HCT116 (cell line): ENCODE data around the gene CA11. TPM values are rescaled to one million over a fixed set of nuclear protein-coding genes. Genes with fewer than 3 reads are reported as not detected.

Experiments
- ATAC-seq: fragments of 200-7000 bp; cut with Tn5 transposase; 2 replicates; pipeline ENCODE4 v1.9.1; 2020; ENCODE audit warnings: mild to moderate bottlenecking, moderate library complexity
- BruUV-seq: library from RNA; stranded (reverse); fragments of 400-500 nt; replicated peaks from 2 replicates; lab custom pipeline; 2021; lab: Mats Ljungman, UMichigan
- CTCF ChIA-PET: fragments of 300-600 bp; sonication (Branson Sonifier 250); formaldehyde crosslinking; loops from one replicate; lab custom pipeline; 2021; ENCODE audit warnings: antibody characterized with exemption; lab: Charles Lee
- POLR2A ChIA-PET: fragments of 300-600, 350-600 bp; sonication (Branson Sonifier 250); formaldehyde crosslinking; loops from one replicate; lab custom pipeline; 2021; ENCODE audit warnings: antibody characterized with exemption; lab: Charles Lee
- RAD21 ChIA-PET, 2 experiments: fragments of 300-600 bp; sonication (Branson Sonifier 250); formaldehyde crosslinking; loops; one replicate each; lab custom pipeline; 2023; ENCODE audit warnings: low total read pairs in 2 of 2; ENCODE audit not compliant: uncharacterized antibody in 2 of 2, unreplicated experiment in 2 of 2, low non-redundant PET in 1 of 2; lab: Charles Lee
- DNase-seq: peaks from one replicate; pipeline ENCODE4 v3.0.0-alpha.2; 2010; ENCODE audit warnings: low read depth, low spot score
- H2AFZ ChIP-seq: fragments of 200-600 bp; shearing (Covaris generic), sonication (generic); 2 replicates; pipeline ENCODE4 v1.6.1; 2017; ENCODE audit warnings: low read depth, mixed run types, mixed read lengths, antibody characterized with exemption, low read length; ENCODE audit not compliant: poor library complexity, severe bottlenecking
- H3K27ac ChIP-seq: 2 replicates; pipeline ENCODE4 v1.5.1; 2012; ENCODE audit warnings: low read depth, low read length
- H3K27me3 ChIP-seq: fragments of 200-600 bp; sonication (generic); 2 replicates; pipeline ENCODE4 v1.6.1; 2016; ENCODE audit warnings: mixed run types, low read length, mixed read lengths; ENCODE audit not compliant: insufficient read depth
- H3K36me3 ChIP-seq, 2 experiments: fragments of 200-500 bp in 1 of 2; fragments of 200-600 bp in 1 of 2; sonication (Bioruptor generic) in 1 of 2; sonication (generic) in 1 of 2; 2 replicates each; pipeline versions ENCODE4 v1.5.1 to v1.6.1; 2014 to 2016; ENCODE audit warnings: low read length in 2 of 2, inconsistent platforms in 1 of 2, mixed read lengths in 1 of 2, mixed run types in 1 of 2; ENCODE audit not compliant: insufficient read depth in 2 of 2, control insufficient read depth in 1 of 2
- H3K4me1 ChIP-seq, 2 experiments: fragments of 200-600 bp in 1 of 2; sonication (generic) in 1 of 2; 2 replicates each; pipeline versions ENCODE4 v1.5.1 to v1.6.1; 2012 to 2017; ENCODE audit warnings: low read length in 2 of 2, inconsistent platforms in 1 of 2, mild to moderate bottlenecking in 1 of 2, mixed read lengths in 1 of 2, mixed run types in 1 of 2, moderate library complexity in 1 of 2; ENCODE audit not compliant: insufficient read depth in 2 of 2, control insufficient read depth in 1 of 2
- H3K4me2 ChIP-seq: fragments of 200-600 bp; sonication (generic); 2 replicates; pipeline ENCODE4 v1.6.1; 2017; ENCODE audit warnings: mixed run types, low read length, mixed read lengths
- H3K4me3 ChIP-seq, 2 experiments: fragments of 200-600 bp in 1 of 2; sonication (generic) in 1 of 2; replicated peaks in 1 of 2; 2 replicates each; pipeline ENCODE4 v1.5.1; 2011 to 2016; ENCODE audit warnings: low read length in 2 of 2, control low read depth in 1 of 2, low read depth in 1 of 2, mild to moderate bottlenecking in 1 of 2, mixed read lengths in 1 of 2, mixed run types in 1 of 2
- H3K79me2 ChIP-seq: fragments of 200-600 bp; sonication (generic); 2 replicates; pipeline ENCODE4 v1.6.1; 2017; ENCODE audit warnings: mild to moderate bottlenecking, mixed run types, low read length, moderate library complexity, mixed read lengths; ENCODE audit not compliant: insufficient read depth
- H3K9ac ChIP-seq: fragments of 200-600 bp; sonication (generic); 2 replicates; pipeline ENCODE4 v1.6.1; 2016; ENCODE audit warnings: low read length, mixed read lengths
- H3K9me2 ChIP-seq: fragments of 200-600 bp; sonication (generic), shearing (Covaris generic); 2 replicates; pipeline ENCODE4 v1.6.1; 2017; ENCODE audit warnings: mixed run types, mild to moderate bottlenecking, moderate library complexity; ENCODE audit not compliant: insufficient read depth
- H3K9me3 ChIP-seq, 2 experiments: fragments of 200-500 bp in 1 of 2; fragments of 200-600 bp in 1 of 2; sonication (Bioruptor generic) in 1 of 2; sonication (generic) in 1 of 2; 2 replicates each; pipeline ENCODE4 v1.6.1; 2014 to 2017; ENCODE audit warnings: low read length in 2 of 2, mixed read lengths in 2 of 2, inconsistent platforms in 1 of 2, low read depth in 1 of 2, mild to moderate bottlenecking in 1 of 2, mixed run types in 1 of 2, moderate library complexity in 1 of 2; ENCODE audit not compliant: control insufficient read depth in 1 of 2, insufficient read depth in 1 of 2
- H4K20me1 ChIP-seq: fragments of 200-600 bp; sonication (generic), shearing (Covaris generic); 2 replicates; pipeline ENCODE4 v1.6.1; 2017; ENCODE audit warnings: mixed run types, mild to moderate bottlenecking, moderate library complexity; ENCODE audit not compliant: insufficient read depth
- CBX3 ChIP-seq: IDR thresholded peaks from 2 replicates; pipeline ENCODE4 v1.6.1; 2012; ENCODE audit warnings: low read depth
- CEBPB ChIP-seq: IDR thresholded peaks from 2 replicates; pipeline ENCODE4 v1.6.1; 2012; ENCODE audit warnings: low read depth
- EGR1 ChIP-seq: IDR thresholded peaks from 2 replicates; pipeline ENCODE4 v1.6.1; 2012; ENCODE audit warnings: low read depth
- EZH2 ChIP-seq: fragments of 200-600 bp; sonication (generic); IDR thresholded peaks from 2 replicates; pipeline ENCODE4 v1.6.1; 2017; ENCODE audit warnings: antibody characterized with exemption, mixed run types
- EZH2phosphoT487 ChIP-seq: fragments of 200-600 bp; IDR thresholded peaks from 2 replicates; pipeline ENCODE4 v1.6.1; 2018; ENCODE audit warnings: antibody characterized with exemption, borderline replicate concordance
- POLR2AphosphoS5 ChIP-seq: IDR thresholded peaks from 2 replicates; pipeline ENCODE4 v1.6.1; 2011; ENCODE audit warnings: mild to moderate bottlenecking, low read depth, low read length, moderate library complexity
- SRF ChIP-seq: IDR thresholded peaks from 2 replicates; pipeline ENCODE4 v1.6.1; 2012; ENCODE audit warnings: low read depth
- YY1 ChIP-seq: IDR thresholded peaks from 2 replicates; pipeline ENCODE4 v1.6.1; 2011; ENCODE audit warnings: low read length, low read depth, moderate library complexity, mild to moderate bottlenecking; ENCODE audit not compliant: insufficient replicate concordance; ENCODE audit errors: extremely low read depth
- intact Hi-C: fragments of 100-400 bp; cut with micrococcal nuclease; formaldehyde crosslinking; loops from 2 replicates; pipeline ENCODE4 v1.10.0; 2022
- total RNA-seq: library from RNA; stranded (reverse); gene quantifications from one replicate; pipeline ENCODE4 v1.2.1, GENCODE V29; 2021; ENCODE audit not compliant: unreplicated experiment

The CA11 gene
- total RNA-seq, 1 experiment from 2014 or later: 29.6 TPM

- TF ChIP-seq EZH2phosphoT487 (no peak), CBX3 (no peak), POLR2AphosphoS5 (peak; percentile 95), EGR1 (no peak), YY1 (peak; percentile 34)
Observed at GRCh38 chr19:48629599-48630295, 16.2 kb downstream of the CA11 start (continued).

DNA sequence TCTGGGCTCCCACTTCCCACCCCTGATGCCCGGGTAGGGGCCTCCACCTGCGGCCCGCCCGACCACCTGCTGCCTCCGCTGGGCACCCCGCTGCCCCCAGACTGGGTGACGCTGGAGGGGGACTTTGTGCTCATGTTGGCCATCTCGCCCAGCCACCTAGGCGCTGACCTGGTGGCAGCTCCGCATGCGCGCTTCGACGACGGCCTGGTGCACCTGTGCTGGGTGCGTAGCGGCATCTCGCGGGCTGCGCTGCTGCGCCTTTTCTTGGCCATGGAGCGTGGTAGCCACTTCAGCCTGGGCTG is 16.7 kb downstream of the CA11 start:
- ChIA-PET POLR2A (interaction anchor here (1.3 to 1.7 kb wide), 4 partner anchors 9 to 16 kb away, joined by 5 to 22 read pairs (median 8); partner anchors contain the start of genes CA11, RPL18 and SPHK2), RAD21 (no interaction called here), CTCF (no interaction called here)
- no peak overlapping the region for H3K4me3 ChIP-seq
- H3K4me2 ChIP-seq: peak overlapping the region; percentile 63
- intact Hi-C loops: no loop called here
- no peak overlapping the region for H2AFZ ChIP-seq
- peaks cover 23% of the 10 kb centered on the region for H3K79me2 ChIP-seq
- H3K9me3 ChIP-seq: no peaks in the 10 kb centered on the region
- TF ChIP-seq CEBPB: no peak
- TF ChIP-seq EZH2: no peak
- TF ChIP-seq POLR2AphosphoS5: no peak
- TF ChIP-seq SRF: no peak
- no peak for TF ChIP-seq CBX3
- 0 out of 2 replicates have a peak overlapping the region, but pooled peaks have one; percentile 51 for H3K9ac ChIP-seq
- BruUV-seq: no TSS peak
- H3K27ac ChIP-seq: peak overlapping the region; percentile 57; the same call in 1 of the 2 replicates
- DNase-seq (no peak), ATAC-seq (no peak)
- peaks cover 2 to 13% of the 10 kb centered on the region in 2 experiments; a peak in 1 of 4 replicates for H3K36me3 ChIP-seq
- H4K20me1 ChIP-seq: no peaks in the 10 kb centered on the region
- H3K27me3 ChIP-seq: no peaks in the 10 kb centered on the region
- H3K9me2 ChIP-seq: no peaks in the 10 kb centered on the region
- peaks cover 45 to 58% of the 10 kb centered on the region in 2 experiments for H3K4me1 ChIP-seq
